GM19351 (cell line): ENCODE measurements around the gene DGKD.
"Not testable (repeated sequence)": the region's sequence is repeated elsewhere in the genome, so short reads cannot be mapped to it uniquely, and the experiment has no call there.

Experiments used
- ATAC-seq: cut with Tn5 transposase; IDR thresholded peaks from one replicate; pipeline ENCODE4 v1.9.1; 2021; ENCODE audit warnings: mild to moderate bottlenecking, moderate library complexity; ENCODE audit not compliant: unreplicated experiment

Gene DGKD

GRCh38 chr2:233353769-233354499 lies at the start of gene DGKD:
Gene DGKD (plus strand): TSS chr2:233354494. CDS start chr2:233354519, 25 bp downstream.
- ATAC-seq, result peak; percentile 55

GRCh38 chr2:233307565-233307964 lies 46.7 kb upstream of the DGKD start, which contains the start of gene SAG:
Gene SAG (plus strand): TSS chr2:233307816. CDS start chr2:233309190, 1,374 bp downstream.
- ATAC-seq, result no peak

GRCh38 chr2:233311241-233311926 lies 42.9 kb upstream of the DGKD start:
- no peak for ATAC-seq

- ATAC-seq, result peak; percentile 48
Observed at GRCh38 chr2:233312874-233313273, 41.4 kb upstream of the DGKD start.

GRCh38 chr2:233314180-233314925 lies 39.9 kb upstream of the DGKD start:
- no peak for ATAC-seq

GRCh38 chr2:233317196-233317943 lies 36.9 kb upstream of the DGKD start:
- no peak for ATAC-seq

GRCh38 chr2:233319256-233319655 lies 35.0 kb upstream of the DGKD start:
- no peak for ATAC-seq

- no peak for ATAC-seq
Observed at GRCh38 chr2:233320470-233320869, 33.8 kb upstream of the DGKD start.

- ATAC-seq, result no peak
Observed at GRCh38 chr2:233321166-233321565, 33.1 kb upstream of the DGKD start.

GRCh38 chr2:233323851-233324250 lies 30.4 kb upstream of the DGKD start:
- ATAC-seq, result no peak

GRCh38 chr2:233325256-233325655 lies 29.0 kb upstream of the DGKD start:
- ATAC-seq, result no peak

GRCh38 chr2:233325814-233326213 lies 28.5 kb upstream of the DGKD start:
- ATAC-seq, result no peak

GRCh38 chr2:233326500-233326899 lies 27.8 kb upstream of the DGKD start:
- ATAC-seq, result no peak

- no peak for ATAC-seq
Observed at GRCh38 chr2:233328922-233329321, 25.4 kb upstream of the DGKD start.

GRCh38 chr2:233329489-233330135 lies 24.7 kb upstream of the DGKD start:
- no peak for ATAC-seq

GRCh38 chr2:233331536-233331935 lies 22.8 kb upstream of the DGKD start:
- peak; percentile 97 for ATAC-seq

- ATAC-seq, result no peak
Observed at GRCh38 chr2:233332125-233332524, 22.2 kb upstream of the DGKD start.

GRCh38 chr2:233334915-233335314 lies 19.4 kb upstream of the DGKD start:
- no peak for ATAC-seq

- ATAC-seq, result not testable (repeated sequence)
Observed at GRCh38 chr2:233336091-233336490, 18.2 kb upstream of the DGKD start.

GRCh38 chr2:233336541-233336940 lies 17.8 kb upstream of the DGKD start:
- no peak for ATAC-seq
